SKM-1 treated with dmso at 0.1 percent for 144 hours (cell line): ENCODE data around the gene DMXL1.
"Not testable (repeated sequence)": the region's sequence is repeated elsewhere in the genome, so short reads cannot be mapped to it uniquely, and the experiment has no call there.

Experiments used
- DNase-seq: peaks from one replicate; lab custom pipeline; 2025; ENCODE audit not compliant: unreplicated experiment; lab: John Stamatoyannopoulos, UW

Gene DMXL1

DNA sequence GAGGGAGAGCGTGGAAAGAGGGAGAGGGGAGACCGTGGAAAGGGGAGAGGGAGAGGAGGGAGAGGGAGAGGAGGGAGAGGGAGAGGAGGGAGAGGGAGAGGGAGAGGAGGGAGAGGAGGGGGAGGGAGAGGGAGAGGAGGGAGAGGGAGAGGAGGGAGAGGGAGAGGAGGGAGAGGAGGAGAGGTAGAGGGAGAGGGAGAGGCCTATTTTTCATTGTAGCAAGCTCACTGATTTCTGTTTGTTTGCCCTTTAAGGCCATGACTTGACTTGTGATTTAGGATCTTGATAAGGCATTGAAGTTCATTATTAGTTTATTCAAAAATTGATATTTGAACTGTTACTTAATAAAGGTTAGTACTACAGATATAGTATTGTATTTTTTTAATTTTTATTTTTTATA is 52.4 kb downstream of the DMXL1 start:
- no peak for DNase-seq

DNA sequence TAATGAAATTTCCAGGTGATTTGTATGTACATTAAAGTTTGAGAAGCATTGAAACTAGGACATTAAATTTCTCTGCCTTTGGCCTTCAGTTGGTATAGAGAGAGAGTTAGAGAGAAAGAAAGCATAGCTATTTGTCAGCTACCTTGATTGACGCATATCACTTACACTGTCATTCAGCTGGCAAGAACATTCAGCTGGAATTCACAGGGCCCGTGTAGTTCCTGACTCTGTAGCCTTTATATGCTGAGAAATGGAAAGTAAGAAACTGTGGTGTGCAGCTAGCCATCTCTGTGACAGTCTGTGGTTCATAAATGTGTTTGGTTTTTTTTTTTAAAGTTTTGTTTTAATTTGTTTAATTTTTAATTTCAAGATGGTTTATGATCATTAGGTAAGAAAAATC is 58.9 kb downstream of the DMXL1 start:
- no peak for DNase-seq

GRCh38 chr5:119131530-119132304 is 60.8 kb downstream of the DMXL1 start:
- no peak for DNase-seq

GRCh38 chr5:119135743-119136142 is 64.9 kb downstream of the DMXL1 start:
- not testable (repeated sequence) for DNase-seq

DNA sequence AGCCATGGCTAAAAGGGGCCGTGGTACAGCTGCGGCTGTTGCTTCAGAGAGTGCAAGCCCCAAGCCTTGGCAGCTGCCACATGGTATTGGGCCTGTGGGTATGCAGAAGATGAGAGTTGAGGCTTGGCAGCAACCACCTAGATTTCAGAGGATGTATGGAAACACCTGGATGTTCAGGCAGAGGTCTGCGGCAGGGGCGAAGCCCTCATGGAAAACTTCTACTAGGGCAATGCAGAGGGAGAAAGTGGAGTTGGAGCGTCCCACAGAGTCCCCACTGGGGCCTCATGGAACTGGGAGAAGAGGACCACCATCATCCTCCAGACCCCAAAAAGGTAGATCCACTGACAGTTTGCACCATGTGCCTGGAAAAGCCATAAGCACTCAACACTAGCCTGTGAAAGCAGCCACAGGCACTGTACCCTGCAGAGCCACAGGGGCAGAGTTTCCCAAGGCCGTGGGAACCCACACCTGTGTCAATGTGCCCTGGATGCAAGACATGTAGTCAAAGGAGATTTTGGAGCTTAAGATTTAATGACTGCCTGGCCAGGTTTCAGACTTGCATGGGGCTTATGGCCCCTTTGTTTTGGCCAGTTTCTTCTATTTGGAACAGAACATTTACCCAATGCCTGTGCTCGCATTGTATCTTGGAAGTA is 65.9 kb downstream of the DMXL1 start:
- no peak for DNase-seq

DNA sequence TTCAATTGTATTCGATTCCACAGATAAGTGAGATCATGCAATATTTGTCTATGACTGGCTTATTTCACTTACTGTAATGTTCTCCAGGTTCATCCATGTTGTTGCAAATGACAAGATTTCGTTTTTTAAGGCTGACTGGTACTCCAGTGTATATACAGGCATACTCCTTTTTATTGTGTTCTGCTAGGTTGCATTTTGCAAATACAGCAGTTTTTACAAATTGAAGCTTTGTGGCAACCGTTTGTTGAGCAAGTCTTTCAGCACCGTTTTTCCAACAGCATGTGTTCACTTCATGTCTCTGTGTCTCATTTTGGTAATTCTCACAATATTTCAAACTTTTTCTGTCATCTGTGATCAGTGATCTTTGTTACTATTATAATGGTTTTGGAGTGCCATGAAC is 82.7 kb downstream of the DMXL1 start:
- DNase-seq: no peak

DNA sequence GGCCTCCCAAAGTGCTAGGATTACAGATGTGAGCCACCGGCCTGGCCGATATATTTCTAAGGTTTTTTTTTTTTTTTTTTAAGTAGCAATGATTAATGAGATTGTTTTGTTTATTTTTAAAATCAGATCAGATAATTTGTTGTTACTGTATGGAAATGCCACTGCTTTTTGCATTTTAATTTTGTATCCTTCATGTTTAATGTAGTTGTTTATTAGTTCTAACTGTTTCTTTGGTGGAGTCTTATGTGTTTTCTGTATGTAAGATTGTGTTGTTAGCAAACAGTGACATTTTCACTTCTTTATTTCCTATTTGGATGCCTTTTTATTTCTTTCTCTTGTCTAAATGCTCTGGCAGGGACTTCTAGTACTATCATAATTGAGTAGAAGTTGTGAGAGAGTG is 87.3 kb downstream of the DMXL1 start:
- DNase-seq: no peak

GRCh38 chr5:119161430-119161829 is 90.5 kb downstream of the DMXL1 start:
- DNase-seq: no peak

DNA sequence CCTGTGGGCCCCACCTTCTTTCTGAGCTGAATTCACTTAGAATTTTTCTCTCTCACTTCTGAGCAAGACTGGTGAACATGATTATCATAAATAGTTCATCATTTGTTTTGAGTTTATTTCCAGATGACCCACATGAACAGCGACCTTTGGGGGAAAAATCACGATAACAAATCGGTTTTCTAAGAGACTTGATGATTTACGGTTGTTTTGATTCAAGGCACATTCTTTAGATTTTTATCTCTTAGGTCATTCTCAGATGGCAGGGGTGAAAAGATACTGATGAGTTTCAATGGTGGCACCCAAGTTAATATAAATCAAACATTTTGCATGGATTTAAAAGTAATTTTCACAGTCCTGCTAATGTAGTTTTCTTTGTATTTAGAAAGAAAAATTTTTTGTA is 95.1 kb downstream of the DMXL1 start:
- DNase-seq: no peak

DNA sequence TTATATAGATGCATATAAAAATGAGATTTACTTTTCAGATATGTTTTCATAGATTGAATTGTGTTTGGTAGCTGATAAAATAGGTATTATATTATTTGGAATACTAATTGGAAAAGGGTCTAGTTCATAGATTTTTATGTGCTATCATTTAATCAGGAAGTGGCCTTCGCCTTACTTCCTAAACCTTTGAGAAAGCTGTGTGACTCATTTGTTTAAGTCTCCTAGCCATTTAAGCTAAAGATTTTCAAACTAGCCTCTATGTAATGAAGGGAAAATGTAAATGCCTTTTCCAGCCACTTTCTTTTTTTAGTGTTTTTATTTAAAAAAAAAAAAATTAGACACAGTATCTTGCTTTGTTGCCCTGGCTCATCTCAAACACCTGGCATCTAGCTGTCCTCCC is 97.5 kb downstream of the DMXL1 start:
- no peak for DNase-seq

- no peak for DNase-seq
Observed at GRCh38 chr5:119171686-119172085, 100.8 kb downstream of the DMXL1 start.

DNA sequence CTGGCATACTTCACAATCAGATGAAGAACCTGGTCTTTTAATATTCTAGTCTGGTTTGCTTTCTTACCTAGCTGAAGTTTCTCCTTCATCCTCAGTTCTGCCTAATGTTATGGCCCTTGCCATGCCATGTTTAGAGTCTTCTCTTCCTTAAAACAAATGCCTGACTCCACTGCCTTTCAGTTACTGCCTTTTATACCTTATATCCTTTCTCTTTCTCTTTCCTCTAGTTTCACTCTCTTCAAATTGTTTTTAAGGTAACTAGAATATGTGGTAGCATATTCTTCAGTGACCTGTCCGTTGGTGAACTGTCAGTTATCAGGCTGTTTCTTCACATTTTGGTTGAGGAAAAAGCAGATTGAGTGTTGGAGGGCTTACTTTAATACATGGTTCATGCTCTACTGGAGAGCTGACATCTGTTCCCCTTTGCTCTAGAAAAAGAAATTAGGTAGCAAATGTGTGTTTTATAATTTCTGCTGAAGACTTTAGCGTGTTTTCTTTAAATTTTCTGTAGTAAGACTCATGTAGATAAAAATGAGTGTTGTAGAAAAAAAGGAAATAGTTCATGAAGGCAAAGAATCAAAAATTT is 103.8 kb downstream of the DMXL1 start:
- no peak for DNase-seq

DNA sequence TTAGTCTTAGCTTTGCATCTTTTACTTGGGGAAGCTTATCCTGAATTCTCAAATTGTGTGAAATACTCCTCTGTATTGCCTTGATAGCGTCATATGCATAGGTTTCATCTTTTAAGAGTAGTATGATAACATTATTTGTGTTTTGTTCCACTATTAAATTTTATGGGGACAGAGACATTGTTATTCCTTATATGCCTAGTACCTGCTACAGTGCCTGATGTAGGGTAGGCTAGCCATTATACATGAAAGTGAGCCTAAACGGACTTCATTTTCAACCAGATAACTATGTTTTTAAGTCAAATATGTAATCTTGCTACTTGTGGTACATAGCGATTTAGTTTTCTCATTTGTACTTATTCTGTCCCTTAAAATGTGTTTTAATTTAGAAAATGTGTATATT is 105.9 kb downstream of the DMXL1 start:
- DNase-seq: no peak

- no peak for DNase-seq
Observed at GRCh38 chr5:119177226-119177625, 106.3 kb downstream of the DMXL1 start.

- DNase-seq: no peak
Observed at GRCh38 chr5:119178435-119178834, 107.5 kb downstream of the DMXL1 start.

GRCh38 chr5:119179857-119180641 is 109.2 kb downstream of the DMXL1 start:
- no peak for DNase-seq

DNA sequence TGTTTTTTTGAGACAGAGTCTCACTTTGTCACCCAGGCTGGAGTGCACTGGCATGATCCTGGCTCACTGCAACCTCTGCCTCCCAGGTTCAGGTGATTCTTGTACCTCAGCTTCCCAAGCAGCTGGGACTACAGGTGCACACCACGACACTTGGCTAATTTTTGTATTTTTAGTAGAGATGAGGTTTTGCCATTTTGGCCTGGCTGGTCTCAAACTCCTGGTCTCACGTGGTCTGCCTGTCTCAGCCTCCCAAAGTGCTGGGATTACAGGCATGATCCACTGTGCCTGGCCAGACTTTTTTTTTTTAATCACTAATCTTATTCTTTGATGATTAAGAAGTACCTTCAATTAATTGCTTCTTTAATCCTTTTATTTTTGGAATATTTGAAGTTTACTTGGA is 114.6 kb downstream of the DMXL1 start:
- not testable (repeated sequence) for DNase-seq

- no peak for DNase-seq
Observed at GRCh38 chr5:119187776-119188529, 117.1 kb downstream of the DMXL1 start.

GRCh38 chr5:119190470-119191095 is 119.7 kb downstream of the DMXL1 start:
- DNase-seq: no peak

GRCh38 chr5:119191944-119192343 is 121.1 kb downstream of the DMXL1 start:
- no peak for DNase-seq
